Natural killer cell (primary cell): ENCODE results near the gene RAP1B. TPM values are rescaled to one million over a fixed set of nuclear protein-coding genes. Genes with fewer than 3 reads are reported as not detected.

Experiments
- ATAC-seq, 3 donors: fragments of 150-1000 bp in 2 of 3; fragments of 200-7000 bp in 1 of 3; cut with Tn5 transposase; 1 replicate in 1 of 3; 2 replicates in 2 of 3; pipeline ENCODE4 v1.10.0; 2021; ENCODE audit warnings: mild to moderate bottlenecking in 2 of 3, moderate library complexity in 2 of 3
- DNase-seq, 2 donors: peaks; one replicate each; pipeline versions ENCODE4 v3.0.0 to v3.0.0-alpha.2; 2013 to 2021; ENCODE audit warnings: mixed read lengths in 1 of 2
- H3K27ac ChIP-seq: one replicate; pipeline ENCODE4 v1.5.1; 2013; ENCODE audit warnings: mild to moderate bottlenecking, low read length
- H3K27me3 ChIP-seq: one replicate; pipeline ENCODE4 v1.6.1; 2013; ENCODE audit warnings: low read length; ENCODE audit not compliant: control insufficient read depth, insufficient read depth
- H3K36me3 ChIP-seq: one replicate; pipeline ENCODE4 v1.6.1; 2013; ENCODE audit warnings: low read length; ENCODE audit not compliant: control insufficient read depth, insufficient read depth
- H3K4me1 ChIP-seq: one replicate; pipeline ENCODE4 v1.6.1; 2013; ENCODE audit warnings: low read length; ENCODE audit not compliant: control insufficient read depth, insufficient read depth
- H3K4me3 ChIP-seq: one replicate; pipeline ENCODE4 v1.5.1; 2013; ENCODE audit warnings: low read length
- H3K9me3 ChIP-seq: one replicate; pipeline ENCODE4 v1.6.1; 2013; ENCODE audit warnings: low read length; ENCODE audit not compliant: control insufficient read depth, insufficient read depth
- H3K27ac Mint-ChIP-seq, 2 donors: one replicate each; pipeline ENCODE4 v1.8.0; 2022; ENCODE audit warnings: mild to moderate bottlenecking in 2 of 2, mixed read lengths in 2 of 2, moderate library complexity in 1 of 2
- H3K27me3 Mint-ChIP-seq, 2 donors: one replicate each; pipeline ENCODE4 v1.8.0; 2022; ENCODE audit warnings: low read depth in 2 of 2, mixed read lengths in 2 of 2
- H3K36me3 Mint-ChIP-seq: one replicate; pipeline ENCODE4 v1.8.0; 2022; ENCODE audit warnings: mixed read lengths
- H3K4me1 Mint-ChIP-seq, 2 donors: one replicate each; pipeline ENCODE4 v1.8.0; 2022; ENCODE audit warnings: mixed read lengths in 2 of 2
- H3K4me3 Mint-ChIP-seq: one replicate; pipeline ENCODE4 v1.8.0; 2022; ENCODE audit warnings: mild to moderate bottlenecking, moderate library complexity, mixed read lengths
- H3K9me3 Mint-ChIP-seq, 2 donors: one replicate each; pipeline ENCODE4 v1.8.0; 2022; ENCODE audit warnings: mixed read lengths in 2 of 2
- CTCF ChIP-seq: fragments of 200-600 bp; IDR thresholded peaks from one replicate; pipeline ENCODE4 v1.8.0; 2022; ENCODE audit warnings: antibody characterized with exemption
- WGBS: methylation state at CpG from one replicate; pipeline ENCODE4 v1.1.7; 2013; ENCODE audit warnings: missing lambda C conversion rate; ENCODE audit not compliant: insufficient coverage; 5-methylcytosine and 5-hydroxymethylcytosine counted together
- intact Hi-C: fragments of 100-400 bp; cut with micrococcal nuclease; formaldehyde crosslinking; loops from one replicate; pipeline ENCODE4 v1.14.2; 2022
- total RNA-seq, 4 donors: library from RNA; stranded (reverse); fragments of 120-200 nt in 1 of 4; gene quantifications; one replicate each; pipeline versions ENCODE4 v1.2.3 to v1.2.4, GENCODE V29; 2013 to 2022

Gene RAP1B
- total RNA-seq, 3 donors from 2014 or later (not counting 1 experiment from before 2014, with no cell fraction given) = 517 to 664 (median 572) TPM

DNA sequence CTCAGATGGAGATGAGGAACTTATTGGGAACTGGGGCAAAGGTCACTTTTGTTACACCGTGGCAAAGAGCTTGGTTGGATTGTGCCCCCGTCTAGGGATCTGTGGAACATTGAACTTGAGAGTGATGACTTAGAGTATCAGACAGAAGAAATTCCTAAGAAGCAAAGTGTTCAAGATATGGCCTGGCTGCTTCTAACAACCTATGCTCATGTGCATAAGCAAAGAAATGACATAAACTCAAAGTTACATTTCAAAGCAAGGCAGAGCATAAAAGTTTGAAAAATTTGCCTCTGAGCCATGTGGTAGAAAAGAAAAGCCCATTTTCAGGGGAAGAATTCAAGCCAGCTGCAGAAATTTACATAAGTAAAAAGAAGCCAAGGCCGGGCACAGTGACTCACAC lies 21.5 kb upstream of the RAP1B start:
- no peak overlapping the region for H3K4me3 ChIP-seq
- H3K4me1 ChIP-seq = peaks cover 43% of the 10 kb centered on the region
- no peak for TF ChIP-seq CTCF
- Mint-ChIP-seq H3K4me3 (no peak overlapping the region), H3K4me1 (peaks cover 33 to 50% of the 10 kb centered on the region in 2 donors), H3K36me3 (no peaks in the 10 kb centered on the region), H3K27ac (peak overlapping the region in 1 of 2 donors; percentile 82), H3K27me3 (no peaks in the 10 kb centered on the region), H3K9me3 (peaks cover 2 to 6% of the 10 kb centered on the region in 2 donors)
- H3K36me3 ChIP-seq = no peaks in the 10 kb centered on the region
- peaks cover 22% of the 10 kb centered on the region for H3K9me3 ChIP-seq
- WGBS = 100% methylated on average over 3 of the region's 3 CpGs
- DNase-seq (no peak), ATAC-seq (no peak)
- H3K27ac ChIP-seq = no peak overlapping the region
- no peaks in the 10 kb centered on the region for H3K27me3 ChIP-seq
- intact Hi-C loops = no loop called here

GRCh38 chr12:68591734-68592418 lies 18.8 kb upstream of the RAP1B start:
- DNase-seq = peak in 1 of 2 donors; percentile 82
- Mint-ChIP-seq H3K9me3 (peaks cover 2 to 6% of the 10 kb centered on the region in 2 donors), H3K27ac (peak overlapping the region; percentile 84 to 87), H3K36me3 (no peaks in the 10 kb centered on the region), H3K4me1 (peaks cover 33 to 44% of the 10 kb centered on the region in 2 donors), H3K4me3 (peak overlapping the region; percentile 39), H3K27me3 (no peaks in the 10 kb centered on the region)
- peak; percentile 65 to 85 (median 66) for ATAC-seq
- WGBS = 12% methylated on average over 5 of the region's 6 CpGs
- H3K9me3 ChIP-seq = peaks cover 22% of the 10 kb centered on the region
- no peak overlapping the region for H3K4me3 ChIP-seq
- intact Hi-C loops = loop anchor here (5.0 kb wide), 1 partner anchor 225 kb away; no protein-coding TSS in a partner anchor
- H3K27me3 ChIP-seq = no peaks in the 10 kb centered on the region
- H3K36me3 ChIP-seq = no peaks in the 10 kb centered on the region
- no peak for TF ChIP-seq CTCF
- peak overlapping the region; percentile 56 for H3K27ac ChIP-seq
- H3K4me1 ChIP-seq = peaks cover 35% of the 10 kb centered on the region

DNA sequence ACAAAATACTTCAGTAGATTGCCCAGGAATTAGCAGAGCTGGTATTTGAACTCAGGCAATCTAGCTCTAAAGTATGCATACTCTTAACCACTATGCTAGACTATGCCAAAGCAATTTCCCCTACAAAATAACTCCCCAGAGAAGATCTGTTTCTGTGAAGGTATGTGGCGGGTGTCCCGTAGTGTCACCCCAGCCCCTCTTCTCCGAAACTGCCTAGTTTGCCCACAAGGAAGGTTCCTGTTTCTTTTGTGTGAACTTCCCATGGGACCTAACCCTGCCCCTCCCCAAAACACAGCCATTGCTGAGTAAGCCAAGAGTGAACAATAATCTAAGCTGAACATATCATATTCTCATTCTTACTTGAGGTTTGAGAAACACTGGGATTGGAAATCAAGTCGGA lies 15.5 kb upstream of the RAP1B start:
- Mint-ChIP-seq H3K27ac (peak overlapping the region in 1 of 2 donors; percentile 16), H3K4me1 (peaks cover 38 to 46% of the 10 kb centered on the region in 2 donors), H3K36me3 (no peaks in the 10 kb centered on the region), H3K27me3 (no peaks in the 10 kb centered on the region), H3K4me3 (no peak overlapping the region), H3K9me3 (peaks cover 0 to 4% of the 10 kb centered on the region in 2 donors)
- WGBS = 93% methylated on average over 4 of the region's 4 CpGs
- Histone ChIP-seq H3K4me1 (peaks cover 33% of the 10 kb centered on the region), H3K9me3 (peaks cover 4% of the 10 kb centered on the region), H3K27ac (no peak overlapping the region), H3K36me3 (no peaks in the 10 kb centered on the region), H3K4me3 (no peak overlapping the region), H3K27me3 (no peaks in the 10 kb centered on the region)
- TF ChIP-seq CTCF = no peak
- ATAC-seq (no peak), DNase-seq (no peak)
- intact Hi-C loops = loop anchor here (5.0 kb wide), 2 partner anchors 58 to 82 kb away; no protein-coding TSS in a partner anchor
